NCI-H748 (cell line): ENCODE data around the gene STK39.
"Not testable (repeated sequence)": the region's sequence is repeated elsewhere in the genome, so short reads cannot be mapped to it uniquely, and the experiment has no call there.

Experiments
- DNase-seq: peaks from one replicate; lab custom pipeline; 2025; ENCODE audit not compliant: unreplicated experiment; lab: John Stamatoyannopoulos, UW

Gene STK39

DNA sequence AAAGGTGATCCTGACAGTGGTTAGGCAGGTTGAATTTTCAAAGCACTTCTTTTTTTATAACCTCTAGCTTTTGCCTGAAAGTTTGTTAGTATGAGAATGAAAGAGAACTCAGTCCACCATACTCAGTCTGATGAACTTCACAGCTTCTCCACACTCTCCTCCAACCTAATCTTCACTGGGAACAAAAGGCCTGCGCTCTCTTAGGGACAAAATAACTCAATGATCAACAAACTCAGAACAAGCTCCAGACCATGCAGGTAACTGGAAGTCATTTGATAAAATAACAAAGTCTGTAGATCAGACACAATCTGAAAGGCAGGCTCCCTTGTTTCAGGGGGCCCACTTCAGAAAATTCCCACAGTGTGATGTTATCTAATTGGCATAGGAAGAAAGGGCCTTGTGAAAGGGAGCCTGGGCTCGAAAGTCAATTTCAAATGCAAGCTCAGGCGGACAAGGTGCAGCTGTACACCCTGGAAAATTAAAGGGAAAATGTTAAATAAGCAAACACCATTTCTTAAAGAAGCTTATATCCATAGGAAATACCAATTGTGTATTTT, 142.2 kb downstream of the STK39 start:
- no peak for DNase-seq

DNA sequence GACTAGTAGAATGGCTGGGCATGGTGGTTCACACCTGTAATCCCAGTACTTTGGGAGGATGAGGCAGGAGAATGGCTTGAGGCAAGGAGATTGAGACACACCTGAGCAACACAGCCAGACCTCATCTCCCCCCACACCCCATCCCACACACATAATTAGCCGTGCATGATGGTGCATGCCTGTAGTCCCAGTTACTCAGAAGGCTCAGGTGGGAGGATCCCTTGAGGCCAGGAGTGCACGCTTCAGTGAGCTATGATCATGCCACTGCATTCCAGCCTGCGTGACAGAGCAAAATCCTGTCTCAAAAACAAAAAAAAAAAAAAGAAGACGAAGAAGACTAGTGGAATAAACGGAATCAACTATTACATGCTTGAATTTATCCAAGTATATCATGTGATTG, 150.0 kb downstream of the STK39 start:
- DNase-seq = no peak

DNA sequence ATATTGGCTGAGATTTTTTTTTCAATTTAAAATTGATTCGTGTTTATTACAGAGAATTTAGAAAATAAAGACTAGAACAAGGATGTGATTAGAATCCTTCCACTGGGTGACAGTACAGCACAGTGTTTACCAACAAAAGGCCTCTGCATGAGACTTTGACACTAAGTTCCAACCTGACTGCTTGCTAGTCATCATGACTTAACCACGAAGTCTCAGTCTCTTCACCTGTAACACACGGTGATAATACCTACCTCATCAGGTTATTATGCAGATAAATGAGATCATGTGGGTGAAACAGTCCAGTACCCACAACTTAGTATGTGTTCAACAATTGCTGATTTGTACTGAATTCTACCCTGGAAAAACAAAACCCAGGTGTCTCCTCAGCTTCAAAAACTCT, 151.2 kb downstream of the STK39 start:
- no peak for DNase-seq

DNA sequence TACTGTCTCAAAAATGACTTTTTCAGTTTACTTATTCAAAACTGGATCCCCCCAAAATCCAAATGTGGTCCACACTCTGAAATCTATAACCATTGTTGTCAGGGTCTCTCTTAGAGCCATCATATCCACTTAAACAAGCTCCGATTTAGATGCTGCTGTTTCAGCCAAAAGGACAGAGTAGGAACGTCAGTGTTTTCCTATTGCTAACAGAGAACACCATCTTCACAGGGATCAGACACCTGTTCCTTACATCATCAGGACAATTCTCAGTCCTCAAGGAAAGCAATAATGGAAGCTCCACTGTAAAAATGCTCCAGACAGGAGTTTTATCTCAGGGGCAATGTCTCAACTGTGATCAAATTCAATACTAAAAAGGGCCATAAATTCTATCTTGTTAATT, 155.4 kb downstream of the STK39 start:
- DNase-seq = no peak

DNA sequence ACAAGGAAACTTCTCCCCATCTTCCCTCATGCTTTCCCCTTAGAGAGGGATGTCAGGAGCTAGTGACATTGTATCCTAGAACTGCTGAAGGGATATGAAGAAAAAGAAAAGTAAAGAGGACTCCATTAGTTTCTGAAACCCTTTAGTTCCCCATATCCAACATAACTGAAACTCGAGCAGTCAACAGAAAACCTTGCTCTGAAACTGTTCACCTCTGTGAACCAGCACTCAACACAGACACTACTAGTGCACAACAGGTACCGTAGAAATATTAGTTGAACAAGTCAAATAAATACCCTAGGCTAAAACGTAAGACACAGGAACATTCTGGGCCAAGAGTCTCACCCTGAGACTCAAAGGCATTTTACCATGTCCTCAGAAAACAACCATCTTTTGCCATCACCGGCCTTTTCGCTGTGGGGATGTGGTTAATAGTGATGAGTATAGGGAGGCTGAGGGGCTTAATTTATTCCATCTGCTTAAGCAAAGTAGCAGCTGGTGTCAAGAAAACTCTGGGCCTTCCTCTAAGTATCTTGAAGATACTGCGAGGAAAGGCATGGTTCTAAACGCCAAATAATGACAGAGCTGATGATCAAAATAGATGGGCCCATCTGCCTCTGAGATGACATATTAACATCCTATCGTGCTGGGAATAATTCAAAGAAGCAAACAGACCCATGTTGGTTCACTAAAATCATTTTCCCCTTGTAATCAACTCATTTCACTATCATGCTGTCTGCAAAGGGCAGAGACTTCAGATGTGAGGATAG, 156.8 kb downstream of the STK39 start:
- DNase-seq = no peak

DNA sequence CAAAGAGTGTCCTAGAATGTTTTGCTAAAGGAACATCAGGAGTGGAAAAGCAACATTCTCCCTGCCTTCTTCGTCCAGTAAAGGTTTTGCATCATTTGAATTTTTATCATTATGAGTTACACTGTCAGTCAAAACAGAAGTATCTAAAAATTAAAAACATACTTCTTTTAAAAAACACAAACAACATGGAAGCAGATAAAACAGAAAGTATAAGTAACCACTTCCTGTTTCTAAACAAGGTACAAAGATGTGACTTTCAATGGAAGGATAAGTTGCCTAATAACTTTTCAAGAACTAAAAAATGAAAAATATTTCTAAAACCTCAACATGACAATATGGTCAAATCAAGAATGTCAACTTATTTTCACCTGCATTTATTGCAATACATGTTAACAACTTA, 158.2 kb downstream of the STK39 start:
- DNase-seq = no peak

DNA sequence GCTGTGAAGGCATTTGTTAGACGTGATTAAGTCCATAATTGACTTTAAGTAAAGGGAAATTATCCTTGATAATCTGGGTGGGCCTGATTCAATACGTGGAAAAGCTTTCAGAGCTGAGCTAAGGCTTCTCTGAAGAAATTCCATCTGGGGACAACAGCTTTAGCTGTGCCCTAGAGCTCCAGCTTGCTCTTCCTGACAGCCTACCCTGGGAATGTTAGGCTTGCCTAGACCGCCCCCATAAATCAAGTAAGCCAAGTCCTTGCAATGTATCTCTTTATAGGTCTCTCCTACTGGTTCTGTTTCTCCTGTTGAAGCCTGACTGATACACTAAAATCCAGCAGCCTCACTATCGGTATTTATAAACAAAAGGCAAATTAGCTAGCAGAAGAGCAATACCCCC, 160.0 kb downstream of the STK39 start:
- DNase-seq = no peak

DNA sequence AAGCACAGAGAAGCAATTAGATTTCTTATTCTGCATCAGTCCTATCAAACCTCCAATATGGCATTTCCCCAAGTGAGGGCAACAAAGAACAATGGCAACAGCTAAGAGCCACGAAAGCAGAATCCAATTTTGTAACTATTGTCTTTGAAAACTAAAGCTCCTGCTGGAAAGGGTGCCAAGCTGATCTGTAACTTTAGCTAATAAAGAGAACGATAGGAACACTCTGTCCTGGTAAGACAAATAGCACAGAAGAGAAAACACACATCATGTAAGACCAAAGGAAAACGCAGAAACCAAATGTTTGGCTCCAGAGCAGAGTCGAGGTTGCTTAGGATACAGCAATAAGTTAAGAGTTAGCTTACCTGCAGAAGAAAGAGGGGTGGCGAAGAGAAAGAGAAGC, 160.5 kb downstream of the STK39 start:
- no peak for DNase-seq

DNA sequence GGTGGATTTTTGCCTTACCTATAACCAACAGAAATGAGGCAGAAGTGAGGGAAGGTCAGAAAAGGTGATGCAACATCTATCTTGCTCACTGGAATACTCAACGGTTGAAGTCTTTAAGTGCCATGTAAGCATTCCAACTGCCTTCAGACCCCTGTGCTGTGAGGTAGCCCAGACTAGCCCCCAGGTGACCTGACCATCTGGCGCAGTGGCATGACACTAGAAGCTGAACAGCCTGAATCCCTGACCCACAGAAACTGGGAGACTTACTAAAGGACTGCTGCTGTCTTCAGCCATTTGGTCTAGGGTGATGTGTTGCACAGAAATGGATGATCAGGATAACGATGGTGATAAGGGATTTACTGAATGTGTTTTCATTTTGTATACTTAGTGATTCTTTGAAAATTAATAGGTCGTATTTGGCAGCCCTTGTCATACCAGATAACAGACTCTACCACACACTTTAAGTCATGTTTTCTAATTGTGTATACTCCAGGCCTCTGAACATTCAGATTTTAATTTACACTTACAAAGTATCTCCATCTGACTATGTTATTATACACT, 161.5 kb downstream of the STK39 start:
- DNase-seq = no peak

DNA sequence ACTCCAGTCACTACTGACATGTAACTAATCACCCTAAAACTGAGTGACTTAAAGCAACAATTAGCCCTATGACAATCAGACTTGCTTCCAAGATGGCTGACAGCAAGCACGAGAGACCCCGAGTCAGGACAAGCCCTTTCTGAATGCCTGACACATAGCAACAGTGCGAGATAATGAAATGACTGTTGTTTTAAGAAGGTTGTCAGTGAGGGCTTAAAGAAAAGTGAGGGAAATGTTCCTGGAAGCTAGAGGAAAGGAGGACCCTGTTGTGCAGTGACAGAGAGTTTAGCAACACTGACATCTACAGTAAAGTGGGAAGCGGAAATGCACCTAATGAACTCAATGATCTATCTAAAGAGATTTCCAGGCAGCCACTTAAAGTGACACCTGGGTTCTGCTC, 163.1 kb downstream of the STK39 start:
- no peak for DNase-seq

DNA sequence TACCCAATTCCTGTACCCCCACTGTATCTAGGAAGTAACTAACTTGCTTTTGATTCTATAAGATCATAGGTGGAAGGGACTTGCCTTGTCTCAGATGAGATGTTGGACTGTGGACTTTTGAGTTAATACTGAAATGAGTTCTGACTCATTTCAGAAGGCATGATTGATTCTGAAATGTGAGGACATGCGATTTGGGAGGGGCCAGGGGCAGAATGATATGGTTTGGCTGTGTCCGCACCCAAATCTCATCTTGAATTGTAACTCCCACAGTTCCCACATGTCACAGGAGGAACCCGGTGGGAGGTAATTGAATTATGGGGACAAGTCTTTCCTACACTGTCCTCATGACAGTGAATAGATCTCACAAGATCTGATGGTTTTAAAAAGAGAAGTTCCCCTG, 165.9 kb downstream of the STK39 start:
- DNase-seq = not testable (repeated sequence)

DNA sequence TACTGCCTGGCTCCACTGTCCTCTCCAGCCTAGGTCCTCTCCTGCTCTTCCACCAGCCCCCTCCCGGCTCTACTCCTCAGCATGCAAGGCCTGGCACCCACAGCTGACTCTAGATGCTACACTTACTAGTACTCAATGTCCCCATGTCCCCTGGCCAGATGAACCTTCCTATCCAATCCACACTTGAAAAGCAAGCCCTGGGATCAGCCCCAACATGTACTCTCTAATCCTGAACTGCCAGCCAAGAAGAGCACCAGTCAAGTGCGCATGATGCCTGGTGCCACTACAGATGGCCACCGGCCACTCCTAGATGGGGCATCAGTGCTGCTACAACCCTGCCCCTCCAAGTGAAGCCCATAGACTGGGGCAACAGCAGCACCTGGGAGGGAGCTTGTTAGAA, 168.2 kb downstream of the STK39 start:
- no peak for DNase-seq

DNA sequence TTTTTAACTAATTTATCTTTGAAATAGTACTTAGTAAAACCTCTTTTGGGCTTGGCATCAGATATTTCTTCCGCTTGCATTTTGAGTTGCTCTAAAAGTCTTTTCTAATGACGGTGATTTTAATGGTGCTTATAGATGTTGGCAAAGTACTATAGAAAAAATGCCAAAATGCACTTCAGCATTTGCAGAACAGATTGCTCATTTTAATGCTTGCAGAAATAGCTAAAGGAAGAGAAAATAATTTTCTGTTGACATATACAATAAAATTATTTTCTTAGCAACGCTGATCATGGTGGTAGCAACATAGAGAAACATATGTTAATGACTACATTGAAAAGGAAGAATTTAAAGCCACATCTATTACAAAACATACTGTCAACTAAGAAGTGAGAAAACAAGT, 170.7 kb downstream of the STK39 start:
- DNase-seq = no peak

DNA sequence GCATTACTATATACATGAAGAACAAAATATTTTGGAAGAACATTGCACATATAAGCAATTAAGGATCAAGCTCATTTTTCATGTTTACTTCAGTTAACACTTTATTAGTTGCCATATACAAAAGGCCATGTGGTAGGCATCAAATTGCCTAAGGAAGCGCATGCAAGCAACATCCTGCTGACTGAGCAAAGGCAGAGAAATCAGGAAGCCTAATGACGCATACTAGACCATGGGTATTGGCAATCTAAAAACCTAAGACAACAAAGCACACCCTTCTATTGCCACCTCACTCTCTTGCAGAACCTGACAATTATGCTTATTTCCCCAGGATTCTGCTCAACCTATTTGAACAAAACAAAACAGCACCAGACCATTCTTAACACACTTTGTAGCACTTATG, 171.9 kb downstream of the STK39 start:
- no peak for DNase-seq

DNA sequence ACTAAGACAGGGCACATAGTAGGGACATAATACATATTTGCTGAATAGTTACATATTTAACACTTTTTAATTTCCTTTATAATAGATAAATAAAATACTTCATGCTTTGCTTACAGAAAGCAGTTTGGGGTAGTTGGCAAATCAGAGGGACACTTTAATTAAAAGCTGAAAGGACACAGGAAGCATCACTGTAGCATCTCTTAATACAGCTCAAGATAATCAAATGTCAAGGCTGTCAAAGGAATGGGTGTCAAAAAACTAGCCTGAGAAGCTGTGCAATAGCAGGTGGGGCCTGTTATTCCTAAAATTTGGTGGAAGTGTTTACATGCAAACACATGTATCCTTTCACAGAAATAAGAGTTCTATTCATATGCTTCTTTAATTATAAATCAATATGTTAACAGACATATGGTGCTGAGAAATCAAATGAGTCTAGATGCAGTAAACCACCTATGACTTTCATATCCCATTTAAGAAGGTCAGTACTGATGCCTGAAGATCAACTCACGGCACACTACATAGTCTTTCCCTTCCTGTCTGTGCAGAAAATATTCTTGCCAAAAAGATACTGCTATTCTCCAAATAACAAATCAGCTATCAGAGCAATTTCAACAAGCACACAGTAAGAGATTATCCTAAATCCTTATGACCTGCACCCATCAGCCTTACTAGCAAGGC, 174.6 kb downstream of the STK39 start:
- no peak for DNase-seq

DNA sequence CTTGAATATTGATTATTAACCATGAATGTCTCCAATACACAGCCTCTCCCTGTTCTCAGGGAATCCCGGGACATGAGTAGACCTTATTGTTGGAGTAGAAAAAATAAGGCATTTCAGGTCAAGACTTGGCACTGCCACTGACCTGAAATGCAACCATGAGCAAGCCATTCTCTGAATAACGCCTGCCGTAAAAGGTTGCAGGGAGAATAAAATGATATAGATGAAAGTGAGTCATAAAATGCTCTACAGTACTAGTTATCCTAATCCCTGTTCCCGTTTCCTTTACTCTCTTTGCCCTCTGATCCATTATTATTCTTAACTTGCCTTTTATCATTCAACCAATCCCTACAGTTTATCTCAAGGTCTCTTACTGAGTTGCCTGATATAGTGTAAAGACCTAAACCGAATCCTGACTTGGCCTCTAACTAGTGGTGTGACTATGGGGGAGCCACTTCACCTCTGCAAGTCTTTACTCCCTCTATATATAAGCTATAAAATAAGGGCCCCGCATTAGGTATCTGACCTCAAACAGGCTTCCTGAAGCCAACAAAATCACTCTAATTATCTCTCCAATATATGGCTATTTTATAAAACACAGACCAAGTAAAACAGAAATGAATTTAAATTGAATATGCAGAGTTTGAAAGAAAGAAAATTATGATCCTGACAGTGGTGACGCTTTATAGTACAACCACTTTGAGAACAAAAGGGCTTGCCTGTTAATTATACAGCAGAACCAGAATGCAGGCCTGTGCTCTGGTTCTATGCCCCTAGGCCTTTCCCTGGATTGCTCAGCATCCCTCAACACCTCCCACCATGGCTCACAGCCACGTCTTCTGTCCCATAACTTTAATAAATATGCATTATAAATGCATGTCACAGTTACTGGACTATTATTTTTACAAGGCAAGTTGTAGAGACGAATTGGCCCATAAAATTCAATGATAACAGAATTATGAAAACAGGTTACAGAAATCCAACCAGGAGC, 183.1 kb downstream of the STK39 start:
- DNase-seq = no peak

DNA sequence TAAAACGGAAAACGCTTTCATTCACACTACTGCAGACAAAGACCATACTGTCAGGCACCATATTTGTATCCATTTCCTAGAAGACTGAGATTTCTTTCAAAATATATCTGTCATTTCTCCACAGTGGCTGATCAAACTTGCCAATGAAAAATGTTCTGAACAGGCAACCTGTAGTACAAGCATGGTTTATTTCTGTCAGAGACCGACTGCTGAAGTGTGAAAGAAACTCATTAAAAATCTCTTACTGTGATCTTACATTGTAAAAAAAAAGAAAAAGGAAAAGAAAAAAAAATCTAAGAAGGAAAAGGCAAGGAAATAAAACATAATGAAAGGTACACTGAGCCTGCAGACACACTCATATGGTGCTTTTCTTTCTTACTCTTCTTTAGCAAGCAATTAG, 184.5 kb downstream of the STK39 start:
- no peak for DNase-seq

DNA sequence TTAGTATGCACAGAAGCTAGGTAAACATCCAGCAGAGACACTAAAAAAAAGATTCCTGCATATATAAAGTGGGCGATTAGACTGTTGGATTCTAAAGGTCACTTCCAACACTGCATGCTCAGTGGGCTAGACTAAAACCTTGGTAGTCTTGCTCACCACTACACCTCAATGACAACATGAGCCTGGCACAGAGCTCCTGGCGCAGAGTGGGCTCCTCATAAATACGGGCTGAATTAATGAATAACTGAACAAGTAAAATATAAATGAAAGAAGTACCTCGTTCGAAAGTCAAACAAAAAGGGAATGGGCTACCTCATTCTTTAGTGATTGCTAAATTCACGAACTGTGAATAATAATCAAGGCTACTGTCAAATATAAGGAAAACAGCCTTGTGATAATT, 185.3 kb downstream of the STK39 start:
- DNase-seq = no peak

DNA sequence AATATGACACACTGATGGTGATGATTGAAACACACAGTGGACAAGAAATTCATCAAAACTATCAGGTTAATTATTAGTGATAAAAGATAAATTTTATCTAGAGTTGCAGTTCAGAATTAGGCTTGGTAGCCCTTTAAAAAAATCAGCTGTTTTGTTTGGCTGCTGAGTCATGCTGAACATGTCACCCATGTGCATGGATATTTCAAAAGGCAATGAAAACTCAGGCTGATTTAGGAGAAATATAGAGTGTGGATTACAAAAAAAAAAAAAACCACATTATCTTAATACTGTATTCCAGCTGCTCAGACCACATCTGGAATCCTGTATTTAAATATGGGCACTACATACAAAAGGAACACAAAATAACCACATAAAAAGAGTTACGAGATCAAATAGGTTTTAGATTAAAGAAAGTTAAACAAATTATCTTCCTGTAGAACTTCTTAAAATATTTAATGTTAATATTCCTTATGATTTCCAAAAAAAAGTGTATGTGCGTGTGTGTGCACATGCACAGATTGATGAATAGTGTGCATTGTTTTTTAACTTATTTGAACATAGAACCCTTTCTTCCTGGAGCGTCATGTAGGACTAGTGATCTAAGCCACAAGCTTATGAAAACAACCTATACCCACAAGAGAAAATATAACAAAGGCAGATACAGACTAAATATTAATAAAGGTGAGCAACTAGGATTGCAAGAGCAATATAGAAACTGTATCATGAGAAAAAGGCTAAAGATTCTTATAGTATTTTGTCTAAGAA, 186.2 kb downstream of the STK39 start:
- no peak for DNase-seq

DNA sequence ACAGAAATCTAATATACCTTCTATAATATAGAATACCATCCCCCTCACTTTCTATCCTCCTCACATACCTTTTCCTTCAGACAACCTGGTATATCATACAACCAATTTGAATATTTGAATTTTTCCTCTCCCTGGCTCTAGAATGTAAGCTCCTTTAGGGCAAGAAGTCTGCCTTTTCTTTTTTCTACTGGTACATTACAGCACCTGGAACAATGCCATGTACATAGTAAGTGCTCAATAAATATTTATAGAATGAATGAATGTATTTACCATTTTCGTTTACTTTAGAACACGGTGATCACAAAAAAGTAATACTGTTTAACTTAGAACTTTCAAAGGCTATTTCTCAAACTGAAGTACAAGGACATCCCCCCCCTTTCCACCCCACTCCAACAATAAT, 187.6 kb downstream of the STK39 start:
- DNase-seq = no peak
